SK-N-MC (cell line): Measurements from ENCODE around the gene ZHX3.

ENCODE experiments used
- DNase-seq: peaks from one replicate; pipeline ENCODE4 v3.0.0-alpha.2; 2011; ENCODE audit warnings: low read depth, low spot score
- H3K27ac ChIP-seq: fragments of 200-600 bp; sonication (generic); 2 replicates; pipeline ENCODE4 v1.5.1; 2016; ENCODE audit warnings: mixed run types
- H3K36me3 ChIP-seq: fragments of 200-600 bp; sonication (generic); 2 replicates; pipeline ENCODE4 v1.6.1; 2017; ENCODE audit warnings: antibody characterized with exemption, low read length, mixed read lengths; ENCODE audit not compliant: insufficient read depth
- H3K4me3 ChIP-seq: fragments of 200-600 bp; sonication (generic); 2 replicates; pipeline ENCODE4 v1.5.1; 2016
- H3K9ac ChIP-seq: fragments of 200-600 bp; sonication (generic); 2 replicates; pipeline ENCODE4 v1.8.0; 2017; ENCODE audit warnings: mixed run types, mixed read lengths; ENCODE audit not compliant: insufficient read length
- H3K9me3 ChIP-seq: fragments of 200-600 bp; sonication (generic); 2 replicates; pipeline ENCODE4 v1.6.1; 2017; ENCODE audit warnings: low read depth, mild to moderate bottlenecking, antibody characterized with exemption, low read length, moderate library complexity, mixed read lengths
- EZH2 ChIP-seq: fragments of 200-600 bp; sonication (generic); IDR thresholded peaks from one replicate; pipeline ENCODE4 v1.6.1; 2017; ENCODE audit warnings: antibody characterized with exemption
- FOXP2 ChIP-seq: optimal IDR thresholded peaks from 2 replicates; pipeline ENCODE3; 2011; ENCODE audit warnings: mild to moderate bottlenecking, moderate library complexity; ENCODE audit not compliant: insufficient read depth; ENCODE audit errors: extremely low read length, control extremely low read depth
- POLR2AphosphoS5 ChIP-seq: IDR thresholded peaks from 2 replicates; pipeline ENCODE4 v1.6.1; 2012; ENCODE audit warnings: mild to moderate bottlenecking, low read depth, low read length, borderline replicate concordance

ZHX3 gene

DNA sequence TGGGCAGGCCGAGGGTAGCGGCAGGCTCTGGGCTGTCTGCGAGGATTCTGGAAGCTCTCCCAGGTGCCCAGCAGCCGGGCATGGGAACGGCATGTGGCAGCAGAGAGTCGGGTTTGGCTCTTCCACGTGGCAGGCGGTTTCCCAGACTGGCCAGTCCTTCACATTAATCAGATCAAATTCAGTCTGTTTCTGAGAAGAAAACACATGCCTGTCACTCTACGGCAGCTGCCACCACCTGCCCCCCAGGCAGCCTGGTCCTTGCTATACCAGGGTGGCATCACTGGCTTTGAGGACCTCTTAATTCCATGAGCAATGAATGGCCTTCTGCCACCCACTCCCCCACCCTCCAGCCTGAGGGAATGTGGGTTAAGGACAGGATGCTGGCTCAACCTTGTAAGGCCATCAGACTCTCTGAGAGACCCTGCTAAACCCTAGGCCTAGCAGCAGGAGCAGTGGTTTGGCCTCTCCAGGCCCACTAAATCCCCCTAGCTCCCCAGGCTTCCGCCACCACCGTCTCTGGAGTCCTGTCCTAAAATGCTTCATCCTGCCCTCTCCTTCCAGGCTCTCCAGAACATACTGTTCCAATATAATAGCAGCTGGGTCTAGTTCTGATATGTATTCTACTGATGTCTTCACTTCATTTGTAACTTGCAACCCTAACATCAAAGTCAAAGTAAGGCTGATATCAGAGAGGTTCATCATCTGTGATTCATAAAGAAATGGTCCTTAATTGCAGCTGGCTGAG lies 132.3 kb downstream of the ZHX3 start:
- H3K27ac ChIP-seq = no peak overlapping the region
- TF ChIP-seq FOXP2 = no peak
- no peak for TF ChIP-seq POLR2AphosphoS5
- TF ChIP-seq EZH2 = no peak
- peaks cover 2% of the 10 kb centered on the region; the same call in 1 of the 2 replicates for H3K9me3 ChIP-seq
- no peaks in the 10 kb centered on the region for H3K36me3 ChIP-seq
- no peak overlapping the region for H3K4me3 ChIP-seq
- DNase-seq = no peak
- no peak overlapping the region for H3K9ac ChIP-seq

DNA sequence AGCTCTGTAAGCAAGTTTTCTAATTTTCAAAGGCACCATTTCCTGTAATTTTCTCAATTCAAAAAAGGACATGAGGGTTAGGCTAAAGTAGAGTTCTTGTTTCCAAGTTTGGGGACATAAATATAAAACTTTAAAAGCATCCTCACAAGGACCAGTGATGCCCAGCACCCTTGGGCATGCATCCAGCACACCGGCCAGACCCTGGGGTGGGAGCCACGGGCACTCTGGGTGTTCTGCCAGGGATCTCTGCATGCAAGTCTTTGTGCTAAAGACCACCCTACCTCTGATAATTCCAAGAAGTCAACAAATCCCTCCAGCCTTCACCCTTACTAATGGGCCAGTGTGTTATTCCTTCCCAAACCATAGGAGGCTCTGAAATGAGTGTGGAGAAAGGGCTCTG lies 133.7 kb downstream of the ZHX3 start:
- no peaks in the 10 kb centered on the region for H3K36me3 ChIP-seq
- H3K9ac ChIP-seq = no peak overlapping the region
- no peak for DNase-seq
- no peaks in the 10 kb centered on the region for H3K9me3 ChIP-seq
- no peak overlapping the region for H3K4me3 ChIP-seq
- H3K27ac ChIP-seq = no peak overlapping the region
- TF ChIP-seq EZH2 = no peak
- TF ChIP-seq POLR2AphosphoS5 = no peak
- TF ChIP-seq FOXP2 = no peak

DNA sequence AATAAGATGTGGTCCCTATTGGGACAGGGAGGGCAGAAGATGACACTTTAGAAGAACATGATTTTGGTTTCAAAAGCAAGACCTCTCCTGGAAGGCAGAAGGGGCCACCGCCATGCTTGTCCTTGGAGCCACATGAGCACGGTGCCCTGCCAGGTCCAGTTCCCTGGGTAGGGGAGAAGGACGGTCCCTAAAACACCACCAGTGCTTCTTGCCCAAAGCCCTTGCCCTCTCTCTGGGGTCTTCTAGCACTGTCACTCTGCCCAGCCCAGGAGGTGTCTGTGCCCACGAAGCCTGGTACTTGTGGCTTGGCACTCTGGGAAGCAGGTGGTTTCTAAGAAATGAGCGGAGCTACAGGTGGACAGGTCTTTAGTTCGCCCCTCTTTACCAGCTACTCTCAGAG lies 134.1 kb downstream of the ZHX3 start:
- Histone ChIP-seq H3K9me3 (no peaks in the 10 kb centered on the region), H3K4me3 (no peak overlapping the region), H3K9ac (no peak overlapping the region), H3K36me3 (no peaks in the 10 kb centered on the region), H3K27ac (no peak overlapping the region)
- DNase-seq = no peak
- no peak for TF ChIP-seq FOXP2
- TF ChIP-seq POLR2AphosphoS5 = no peak
- no peak for TF ChIP-seq EZH2

DNA sequence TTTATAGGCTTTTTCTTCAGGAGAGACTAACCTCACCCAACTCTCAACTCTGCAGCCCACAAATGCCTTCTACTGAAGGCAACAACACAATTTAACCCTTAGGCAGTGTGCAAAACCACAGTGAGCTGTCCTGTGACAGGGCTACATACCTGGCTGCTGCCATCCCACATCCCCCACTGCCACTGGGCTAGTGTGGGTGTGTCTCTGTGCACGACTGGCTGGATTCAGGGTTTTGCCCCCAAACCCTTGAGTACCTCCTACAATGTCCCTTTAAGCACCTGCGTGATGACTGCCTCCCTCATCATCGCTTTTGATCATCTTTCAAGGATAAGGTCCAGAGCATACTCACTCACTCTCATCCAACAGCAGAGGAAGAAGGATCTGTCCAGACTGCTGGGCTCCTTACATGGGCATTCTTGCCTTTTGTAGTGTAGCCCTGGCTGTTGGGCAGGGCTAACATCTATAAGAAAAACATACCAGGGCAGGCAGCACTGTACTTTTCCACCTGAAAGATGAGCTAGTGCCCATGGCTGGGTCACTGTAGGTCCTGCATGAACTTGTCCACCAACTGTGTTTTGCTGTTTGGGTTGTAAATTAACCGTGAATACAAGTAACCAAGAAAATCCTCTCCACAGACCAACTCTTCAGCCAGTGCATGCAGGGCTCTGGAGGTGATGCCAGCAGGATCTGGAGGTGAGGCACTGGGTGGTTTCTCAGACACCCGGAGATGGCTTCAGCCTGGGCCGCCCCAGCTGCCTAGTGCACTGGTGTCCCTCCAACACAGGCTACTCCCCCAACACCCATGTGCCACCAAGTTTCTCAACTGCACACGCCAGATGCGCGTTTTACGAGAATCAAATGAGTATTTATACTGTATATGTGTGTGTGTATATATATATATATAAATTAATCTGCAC lies 135.0 kb downstream of the ZHX3 start:
- Histone ChIP-seq H3K9ac (no peak overlapping the region), H3K36me3 (no peaks in the 10 kb centered on the region), H3K4me3 (no peak overlapping the region), H3K27ac (no peak overlapping the region), H3K9me3 (no peaks in the 10 kb centered on the region)
- no peak for TF ChIP-seq POLR2AphosphoS5
- no peak for TF ChIP-seq EZH2
- no peak for TF ChIP-seq FOXP2
- DNase-seq = no peak

DNA sequence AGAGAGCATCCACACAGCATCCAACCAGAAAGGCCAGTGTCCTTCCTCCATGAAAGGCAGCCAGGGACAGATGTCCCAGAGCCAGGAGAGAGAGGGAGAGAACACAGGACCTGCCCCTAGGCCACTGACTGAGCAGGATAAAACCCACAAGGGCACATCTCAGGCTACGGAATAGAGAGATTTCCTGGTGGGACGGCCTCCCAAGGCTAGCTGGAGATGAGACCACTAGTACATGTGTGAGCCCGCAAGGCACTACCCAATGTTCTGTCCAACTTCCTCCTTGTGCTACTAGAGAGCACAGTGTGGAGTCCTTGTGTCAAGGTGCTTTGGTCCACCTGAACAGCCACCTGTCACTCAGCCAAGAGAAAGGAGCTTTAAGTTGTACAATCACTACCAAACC lies 136.0 kb downstream of the ZHX3 start:
- no peak for DNase-seq
- TF ChIP-seq POLR2AphosphoS5 (no peak), EZH2 (no peak), FOXP2 (no peak)
- Histone ChIP-seq H3K36me3 (peaks cover 3% of the 10 kb centered on the region; the same call in 1 of the 2 replicates), H3K9me3 (no peaks in the 10 kb centered on the region), H3K9ac (no peak overlapping the region), H3K27ac (no peak overlapping the region), H3K4me3 (no peak overlapping the region)

DNA sequence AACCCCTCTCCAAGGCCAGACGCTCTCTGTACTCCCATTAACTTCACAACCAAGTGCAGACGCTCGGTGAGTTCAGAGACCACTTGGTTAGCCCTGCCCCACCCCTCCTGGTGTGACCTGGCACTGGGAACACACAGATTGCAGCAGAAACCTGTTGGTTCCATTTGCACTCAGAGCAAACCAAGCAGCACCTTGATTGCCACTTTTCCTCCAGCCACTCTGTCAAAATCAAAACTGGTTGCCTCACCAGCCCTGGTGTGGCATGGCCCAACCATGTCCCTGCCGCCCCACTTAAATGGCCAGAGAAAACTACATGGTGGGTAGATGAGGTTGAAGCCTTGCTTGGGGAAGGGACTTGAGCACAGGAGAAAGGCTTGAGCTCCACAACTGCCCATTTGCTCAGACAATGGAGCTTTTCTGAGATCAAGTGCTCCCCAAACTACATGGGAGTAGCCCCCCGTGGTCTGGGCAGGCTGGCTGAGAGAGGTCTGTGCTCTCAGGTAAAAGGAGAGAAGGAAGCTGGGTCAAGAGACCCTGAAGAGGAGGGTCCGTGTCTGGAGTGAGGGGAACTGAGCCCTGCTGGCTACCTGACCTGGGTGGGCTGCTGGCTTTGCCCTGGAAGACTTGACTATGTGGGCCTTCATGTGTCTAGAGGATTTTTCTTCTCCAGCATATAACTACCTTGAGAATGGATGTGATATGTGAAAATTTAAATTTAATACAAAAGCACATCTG lies 136.8 kb downstream of the ZHX3 start:
- no peak overlapping the region for H3K27ac ChIP-seq
- DNase-seq = no peak
- H3K9ac ChIP-seq = no peak overlapping the region
- H3K9me3 ChIP-seq = no peaks in the 10 kb centered on the region
- TF ChIP-seq EZH2 = no peak
- no peak for TF ChIP-seq FOXP2
- TF ChIP-seq POLR2AphosphoS5 = no peak
- H3K4me3 ChIP-seq = no peak overlapping the region
- peaks cover 11% of the 10 kb centered on the region; the same call in 1 of the 2 replicates for H3K36me3 ChIP-seq

DNA sequence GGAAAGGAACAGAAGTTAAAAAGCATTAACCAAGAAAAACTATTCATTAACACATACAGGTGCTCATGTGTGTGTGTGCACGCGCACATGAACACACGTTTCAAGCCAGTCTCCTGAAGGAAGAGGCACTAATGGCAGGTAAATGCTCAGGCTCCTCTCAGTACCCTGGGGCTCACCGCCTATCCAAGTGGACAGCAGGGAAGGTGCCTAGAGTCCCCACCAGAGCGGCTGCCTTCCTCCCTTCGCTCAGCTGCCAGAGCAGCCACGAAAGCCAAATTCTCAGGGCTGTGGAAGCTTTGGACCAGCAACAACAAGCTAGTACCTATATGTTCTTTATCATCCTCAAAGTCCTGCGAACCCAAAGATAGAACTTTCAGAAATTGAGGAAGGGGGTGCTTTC lies 137.6 kb downstream of the ZHX3 start:
- no peak for DNase-seq
- H3K36me3 ChIP-seq = peaks cover 17% of the 10 kb centered on the region; the same call in 1 of the 2 replicates
- no peak overlapping the region for H3K4me3 ChIP-seq
- H3K9ac ChIP-seq = no peak overlapping the region
- TF ChIP-seq POLR2AphosphoS5 (no peak), FOXP2 (no peak), EZH2 (no peak)
- no peak overlapping the region for H3K27ac ChIP-seq
- no peaks in the 10 kb centered on the region for H3K9me3 ChIP-seq

DNA sequence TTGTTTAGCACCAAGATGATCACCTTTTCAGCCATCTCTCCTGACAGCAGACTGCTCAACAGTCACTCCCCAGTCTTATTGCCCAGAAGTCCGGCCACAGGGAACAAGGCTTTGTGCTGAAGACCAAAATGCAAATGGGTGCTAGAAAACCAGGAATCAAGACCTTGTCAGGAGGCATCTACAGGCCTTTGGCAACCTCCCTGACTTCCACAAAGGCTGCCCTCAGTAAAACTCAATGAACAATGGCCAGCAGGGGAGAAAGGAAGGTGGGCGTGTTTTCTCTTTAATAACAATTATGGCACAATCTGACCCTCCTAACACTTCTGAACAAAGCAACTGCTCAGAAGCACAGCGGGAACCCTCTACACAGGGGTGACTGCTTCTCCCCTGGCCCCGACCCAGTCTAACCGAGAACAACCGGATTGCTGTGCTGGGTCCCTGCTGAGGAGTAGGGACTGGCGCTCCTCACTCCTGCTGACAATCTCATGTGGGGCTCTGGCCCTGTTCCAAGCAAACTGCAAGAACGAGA lies 138.6 kb downstream of the ZHX3 start:
- H3K36me3 ChIP-seq = peaks cover 27% of the 10 kb centered on the region
- H3K4me3 ChIP-seq = no peak overlapping the region
- no peak for TF ChIP-seq FOXP2
- no peak for TF ChIP-seq EZH2
- TF ChIP-seq POLR2AphosphoS5 = no peak
- H3K9ac ChIP-seq = no peak overlapping the region
- DNase-seq = no peak
- H3K9me3 ChIP-seq = no peaks in the 10 kb centered on the region
- H3K27ac ChIP-seq = no peak overlapping the region
